Stimulated activated CD4-positive, alpha-beta T cell treated with anti-CD3 and anti-CD28 coated beads, Interleukin-2, amount 100 ng/mL, for 24 hours (primary cell): Measurements from ENCODE around the gene NDST1.
"Not testable (repeated sequence)": the region's sequence is repeated elsewhere in the genome, so short reads cannot be mapped to it uniquely, and the experiment has no call there.

ENCODE experiments used
- DNase-seq, 2 donors: peaks; one replicate each; pipeline ENCODE4 v3.0.0-alpha.2; 2020

Gene NDST1

DNA sequence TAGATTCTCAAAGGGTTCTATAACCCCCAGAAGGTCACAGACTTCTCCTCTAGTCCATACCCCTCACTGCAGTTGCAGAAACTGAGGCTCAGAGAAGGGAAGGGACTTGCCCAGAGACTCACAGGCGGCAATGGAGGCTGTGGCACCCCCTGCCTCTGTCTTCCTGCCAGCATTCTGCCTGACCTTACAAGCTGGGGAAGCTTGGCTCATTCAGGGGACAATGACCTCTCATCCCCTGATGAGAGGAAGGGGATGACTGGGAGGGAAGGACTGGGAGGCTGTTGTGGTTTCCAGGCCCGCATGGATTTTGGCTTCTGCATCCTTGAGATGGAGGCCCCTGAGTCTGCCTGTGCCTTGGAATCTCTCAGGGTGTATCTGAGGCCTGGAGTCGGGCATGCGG, 897 bp downstream of the NDST1 start:
- no peak for DNase-seq

DNA sequence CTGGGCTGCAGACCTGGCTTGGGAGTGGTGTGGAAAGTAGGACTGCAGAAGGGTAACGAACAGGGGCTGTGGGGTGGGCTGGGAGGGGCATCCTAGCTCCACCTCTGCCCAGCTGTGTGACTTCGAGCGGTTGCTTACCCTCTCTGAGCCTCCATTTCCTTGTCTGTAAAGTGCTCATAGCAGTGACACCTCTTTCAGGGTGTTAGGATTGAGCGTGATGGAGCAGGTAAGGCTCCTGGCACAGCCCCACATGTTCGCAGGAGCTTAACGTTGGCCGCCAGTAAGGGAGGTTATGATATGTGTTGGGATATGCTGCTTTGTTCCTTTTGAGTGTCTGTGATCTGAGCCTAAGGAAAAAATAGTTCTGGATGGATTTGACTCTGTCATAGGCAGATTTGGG, 2.1 kb downstream of the NDST1 start:
- no peak for DNase-seq

DNA sequence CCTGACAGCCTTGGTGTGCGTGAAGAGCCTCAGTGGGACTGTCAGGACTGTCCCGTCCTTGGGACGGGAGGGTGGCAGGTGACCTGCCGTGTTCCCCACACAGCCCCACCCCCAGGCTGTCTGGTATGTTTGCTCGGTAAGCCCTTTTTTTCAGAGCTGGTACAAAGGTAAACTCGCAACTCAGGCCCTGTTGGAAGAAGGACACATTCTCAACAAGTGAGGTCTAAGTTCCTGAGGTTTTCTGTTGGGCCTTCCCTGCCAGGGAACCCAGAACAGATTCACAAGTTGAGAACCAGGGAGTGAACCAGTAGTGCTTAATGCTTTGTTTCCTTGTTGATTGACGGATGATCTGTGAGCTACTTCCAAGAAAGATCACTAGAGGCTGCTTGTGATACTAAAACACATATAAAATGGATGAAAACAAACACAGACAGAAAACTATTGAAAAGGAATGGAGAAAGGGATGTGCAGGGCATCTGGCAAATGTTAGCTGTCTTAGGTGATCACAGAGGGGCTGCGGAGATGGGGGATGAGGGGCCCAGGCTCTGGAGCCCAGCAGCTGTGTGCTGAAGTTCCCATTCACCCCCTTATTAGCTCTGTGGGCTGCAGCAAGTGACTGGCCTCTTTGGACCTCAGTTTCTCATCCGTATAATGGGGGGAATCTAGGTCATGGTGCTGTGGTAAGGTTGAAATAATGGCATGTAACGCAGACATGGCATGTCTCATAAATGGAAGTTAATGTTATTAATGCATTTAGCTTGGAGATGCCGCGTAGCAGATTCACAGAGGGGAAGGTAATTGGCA, 2.7 kb downstream of the NDST1 start:
- no peak for DNase-seq

DNA sequence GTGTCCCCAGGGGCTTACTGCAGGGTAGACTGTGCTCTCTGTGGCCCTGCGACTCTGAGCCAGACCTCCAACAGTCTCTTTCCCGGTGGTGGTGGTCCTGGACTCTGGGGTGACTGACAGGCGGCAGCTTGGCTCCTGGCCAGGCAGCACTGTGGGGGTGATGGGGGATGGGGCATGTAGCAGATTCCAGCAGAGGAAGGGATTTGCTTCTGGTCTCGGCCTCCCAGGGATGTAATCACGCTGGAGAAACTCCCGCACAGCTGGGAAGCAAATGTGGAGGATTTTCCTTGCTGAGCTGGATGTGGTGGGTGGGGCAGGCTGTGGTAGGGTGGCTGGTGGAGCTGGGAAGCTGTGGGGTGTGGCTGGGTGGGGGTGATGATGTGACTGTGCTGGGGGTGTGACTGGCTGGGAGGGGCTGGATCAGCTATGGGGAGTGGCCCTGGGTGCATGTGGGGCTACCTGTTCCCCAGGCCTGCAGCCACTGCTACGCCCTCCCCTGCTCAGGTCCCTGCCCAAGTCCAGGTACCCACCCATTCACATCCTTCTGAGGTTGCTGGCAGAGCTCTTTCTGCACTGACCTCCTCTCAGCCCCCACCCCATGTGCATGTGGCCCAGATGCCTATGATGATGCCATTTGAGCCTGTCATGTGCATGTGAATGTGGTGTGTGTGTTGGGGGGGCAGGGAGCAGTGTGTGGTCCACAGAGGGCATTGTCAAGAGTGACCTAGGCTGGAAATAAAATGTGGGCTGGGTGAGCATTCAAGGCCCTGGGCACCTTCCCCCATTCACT, 3.8 kb downstream of the NDST1 start:
- DNase-seq = no peak

DNA sequence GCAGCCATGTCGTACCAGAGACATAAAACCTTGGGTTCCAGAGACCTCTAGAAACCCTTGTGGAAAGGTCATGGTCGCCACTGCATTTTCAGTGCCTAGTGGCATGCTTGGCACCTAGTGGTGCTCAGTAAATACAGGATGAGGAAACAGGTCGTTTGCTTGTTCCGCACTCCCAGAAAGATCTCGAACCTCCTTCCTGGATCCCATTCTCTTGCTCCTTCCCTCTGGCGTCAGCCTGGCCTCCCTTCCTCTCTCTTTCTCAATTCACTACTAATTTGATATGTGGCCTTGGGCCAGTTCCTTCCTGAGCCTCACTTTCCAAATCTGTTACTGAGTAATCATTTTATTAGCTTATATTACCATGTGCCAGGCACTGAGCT, 4.4 kb downstream of the NDST1 start:
- DNase-seq = no peak

DNA sequence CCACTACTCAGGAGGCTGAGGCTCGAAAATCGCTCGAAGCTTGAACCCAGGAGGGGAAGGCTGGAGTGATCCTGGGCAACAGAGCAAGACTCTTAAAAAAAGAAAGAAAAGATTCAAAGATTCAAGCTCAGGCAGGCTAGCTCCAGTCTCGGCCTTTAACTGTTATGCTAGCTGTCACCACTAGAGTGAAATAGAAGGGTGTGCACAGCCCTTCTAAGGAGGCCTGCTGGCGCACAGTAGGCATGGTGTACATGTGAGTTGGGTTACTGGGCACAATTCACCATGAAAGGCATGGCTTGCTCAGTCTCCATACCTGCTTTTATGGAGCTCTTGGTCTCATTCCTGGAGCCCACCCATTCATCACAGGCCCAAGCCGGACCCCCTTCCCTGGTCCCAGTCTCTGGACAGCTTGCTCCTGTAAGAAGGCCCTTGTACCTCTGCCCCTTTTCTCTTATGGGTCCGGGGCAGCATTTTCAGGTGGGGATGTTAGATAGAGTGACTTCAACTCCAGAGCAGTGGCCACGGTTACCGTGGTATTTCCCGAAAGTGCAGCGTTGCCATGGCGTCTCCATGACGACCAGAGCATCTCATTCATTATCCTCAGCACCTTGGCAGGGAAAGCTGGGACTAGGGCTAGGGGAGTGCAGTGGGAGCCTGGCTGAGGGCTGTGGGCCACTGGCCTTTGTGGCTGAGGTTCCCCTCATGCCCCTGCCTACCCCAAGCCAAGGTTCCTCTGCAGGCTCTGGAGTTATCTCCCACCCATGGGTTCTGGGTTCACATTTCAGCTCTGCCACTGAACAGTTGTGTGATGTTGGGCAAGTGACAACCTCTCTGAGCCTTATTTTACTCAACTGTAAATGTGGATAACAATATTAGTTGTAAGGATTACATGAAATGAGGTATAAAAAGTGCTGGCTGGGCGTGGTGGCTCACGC, 5.7 kb downstream of the NDST1 start:
- DNase-seq = peak in 1 of 2 donors; percentile 17

DNA sequence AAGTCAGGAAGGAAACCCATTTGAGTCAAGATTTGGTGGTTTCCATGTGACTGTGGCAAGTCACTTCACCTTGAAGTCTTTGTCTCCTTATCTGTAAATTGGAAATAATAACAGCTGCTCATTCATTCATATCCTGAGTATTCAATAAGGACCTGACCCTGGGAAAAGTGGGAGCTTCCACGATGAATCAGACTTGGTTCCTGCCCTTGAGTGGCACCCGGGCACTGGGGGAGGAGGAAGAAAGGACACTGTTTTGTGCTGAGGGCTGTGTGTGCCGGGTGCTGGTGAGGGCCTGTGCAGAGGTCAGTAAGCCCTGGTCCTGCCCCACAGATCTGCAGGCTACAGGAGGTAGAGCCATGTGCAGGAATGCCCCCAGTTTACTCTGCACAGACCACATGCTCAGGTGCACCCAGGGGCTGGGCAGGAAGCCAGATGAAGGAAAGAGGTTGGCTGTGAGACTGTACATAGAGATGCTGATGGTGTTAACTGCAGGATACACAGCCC, 6.8 kb downstream of the NDST1 start:
- no peak for DNase-seq

DNA sequence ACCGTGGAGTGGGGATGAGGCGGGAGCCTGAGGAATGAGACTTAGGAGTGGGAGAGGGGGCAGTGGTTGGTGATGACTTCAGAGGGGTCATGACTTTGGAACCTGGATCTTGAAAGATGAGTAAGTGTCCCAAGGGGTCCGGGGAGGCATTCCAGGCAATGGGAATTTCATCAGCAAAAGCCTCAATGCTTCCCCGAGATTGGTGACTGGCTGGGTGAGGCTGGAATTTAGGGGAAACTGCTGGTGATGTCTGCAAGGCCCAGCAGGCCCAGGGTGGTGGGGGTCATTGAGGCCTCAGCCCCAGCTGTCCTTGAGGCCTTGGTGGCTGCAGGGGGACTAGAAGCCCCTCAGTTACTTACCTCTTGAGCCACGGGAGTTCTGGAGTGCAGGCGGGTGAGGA, 7.5 kb downstream of the NDST1 start:
- DNase-seq = no peak

DNA sequence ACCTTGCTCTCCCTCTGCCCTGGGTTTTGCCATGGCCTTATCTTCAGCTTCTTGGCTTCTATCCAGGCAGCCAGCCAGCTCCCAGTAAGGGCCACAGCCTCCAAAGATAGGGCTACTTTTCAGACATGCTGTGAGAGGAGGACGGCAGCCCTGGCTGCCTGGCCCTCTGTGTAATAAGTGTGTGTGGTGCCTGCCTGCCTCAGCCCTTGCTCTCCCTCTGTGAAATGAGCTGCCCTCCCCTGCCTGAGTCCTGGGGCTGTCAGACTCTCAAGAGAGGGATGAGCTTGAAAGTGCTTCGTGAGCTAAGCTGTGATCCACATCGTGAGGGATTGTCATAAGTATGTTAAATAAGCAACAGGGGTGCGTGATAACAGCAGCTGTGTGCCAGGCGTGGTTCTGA, 8.1 kb downstream of the NDST1 start:
- DNase-seq = no peak

DNA sequence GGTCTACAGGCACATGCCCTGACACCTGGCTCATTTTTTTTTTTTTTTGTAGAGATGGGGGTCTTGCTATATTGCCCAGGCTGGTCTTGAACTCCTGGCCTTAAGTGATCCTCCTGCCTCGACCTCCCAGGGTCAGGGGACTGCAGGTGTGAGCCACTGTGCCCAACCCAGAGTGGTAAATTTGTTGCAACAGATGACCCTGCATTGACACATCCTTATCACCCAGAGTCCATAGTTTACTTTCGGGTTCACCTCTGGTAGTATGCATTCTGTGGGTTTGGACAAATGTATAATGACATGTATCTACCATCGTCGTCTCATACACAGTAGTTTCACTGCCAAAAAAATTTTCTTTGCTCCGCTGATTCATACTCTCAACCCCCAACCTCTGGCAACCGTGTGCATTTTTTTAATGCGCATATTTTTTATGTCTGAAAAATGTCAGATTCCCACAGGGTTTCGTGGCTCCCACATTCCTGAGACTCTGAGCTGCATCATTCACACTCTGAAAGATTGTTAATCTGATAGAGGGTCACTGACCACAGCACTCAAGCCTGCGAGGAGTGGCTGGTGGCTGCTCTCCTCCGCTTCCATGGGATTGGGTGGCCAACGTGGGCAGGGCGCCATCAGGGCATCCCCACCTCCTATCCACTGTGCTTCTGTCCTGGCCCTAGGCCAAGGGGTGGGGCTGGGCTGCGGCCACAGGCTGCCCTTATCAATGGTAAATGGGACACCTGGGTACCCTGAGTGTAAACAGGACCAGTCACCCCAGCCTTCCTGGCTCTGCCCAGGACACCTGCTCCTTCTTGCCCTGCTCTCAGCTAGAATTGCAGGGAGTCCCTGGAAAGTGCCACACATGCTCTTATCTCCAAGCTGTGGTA, 9.6 kb downstream of the NDST1 start:
- DNase-seq = no peak

DNA sequence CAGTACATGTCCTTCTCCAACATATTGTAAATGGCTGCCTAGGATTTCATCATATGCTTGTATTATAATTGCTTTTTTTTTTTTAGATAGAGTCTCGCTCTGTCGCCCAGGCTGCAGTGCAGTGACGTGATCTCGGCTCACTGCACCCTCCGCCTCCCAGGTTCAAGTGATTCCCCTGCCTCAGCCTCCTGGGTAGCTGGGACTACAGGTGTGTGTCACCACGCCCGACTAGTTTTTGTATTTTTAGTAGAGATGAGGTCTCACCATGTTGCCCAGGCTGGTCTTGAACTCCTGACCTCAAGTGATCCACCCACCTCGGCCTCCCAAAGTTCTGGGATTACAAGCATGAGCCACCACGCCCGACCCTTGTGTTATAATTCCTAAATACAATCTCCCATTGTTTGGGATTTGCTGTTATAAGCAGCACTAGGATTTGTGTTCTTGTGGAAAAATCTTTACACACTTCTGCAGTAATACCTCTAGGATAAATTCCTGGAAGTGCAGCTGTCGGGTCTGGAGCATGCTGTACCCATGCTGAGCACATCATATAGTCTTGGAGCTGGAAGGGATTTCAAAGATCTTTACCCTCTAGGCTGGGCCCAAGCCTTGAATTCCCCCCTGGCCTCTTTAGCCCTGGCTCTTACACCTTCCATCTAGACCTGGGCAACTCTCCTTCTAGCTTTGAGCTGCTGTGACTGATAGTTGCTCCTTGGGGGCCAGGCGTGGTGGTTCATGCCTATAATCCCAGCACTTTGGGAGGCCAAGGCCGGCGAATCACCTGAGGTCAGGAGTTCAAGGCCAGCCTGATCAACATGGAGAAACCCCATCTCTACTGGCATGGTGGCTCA, 11.0 kb downstream of the NDST1 start:
- not testable (repeated sequence) for DNase-seq

DNA sequence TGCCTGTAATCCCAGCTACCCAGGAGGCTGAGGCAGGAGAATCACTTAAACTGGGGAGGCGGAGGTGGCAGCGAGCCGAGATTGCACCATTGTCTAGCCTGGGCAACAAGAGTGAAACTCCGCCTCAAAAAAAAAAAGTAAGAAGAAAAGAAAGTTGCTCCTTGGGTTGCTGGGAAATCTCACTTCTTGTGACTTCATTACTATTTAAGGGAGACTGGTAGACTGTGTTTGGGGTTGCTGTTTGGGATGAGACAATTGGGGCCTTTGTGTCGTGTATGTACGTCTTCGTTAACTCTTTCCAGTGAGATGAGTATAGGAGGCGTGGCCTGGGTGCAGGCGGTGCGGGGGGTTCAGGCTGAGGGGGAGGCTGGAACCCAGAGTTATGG, 11.6 kb downstream of the NDST1 start:
- DNase-seq = no peak

DNA sequence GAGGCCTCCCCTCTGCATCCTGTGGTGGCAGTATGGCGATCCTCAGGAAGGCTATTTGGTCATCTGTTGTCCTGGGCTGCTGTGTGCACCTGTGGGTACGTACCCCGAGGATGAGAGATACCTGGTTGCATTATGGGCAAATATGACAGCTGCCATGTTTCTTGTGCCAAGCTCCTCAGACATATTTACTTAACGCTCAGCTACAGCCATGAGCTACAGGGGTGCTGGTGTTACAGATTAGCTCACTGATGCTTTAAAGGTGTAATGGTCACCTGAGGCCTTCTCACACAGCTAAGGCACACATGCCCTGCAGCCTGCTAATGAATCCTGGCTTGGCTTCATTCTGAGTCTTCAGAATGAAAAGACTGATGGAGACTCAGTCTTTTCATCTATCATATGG, 12.0 kb downstream of the NDST1 start:
- no peak for DNase-seq

DNA sequence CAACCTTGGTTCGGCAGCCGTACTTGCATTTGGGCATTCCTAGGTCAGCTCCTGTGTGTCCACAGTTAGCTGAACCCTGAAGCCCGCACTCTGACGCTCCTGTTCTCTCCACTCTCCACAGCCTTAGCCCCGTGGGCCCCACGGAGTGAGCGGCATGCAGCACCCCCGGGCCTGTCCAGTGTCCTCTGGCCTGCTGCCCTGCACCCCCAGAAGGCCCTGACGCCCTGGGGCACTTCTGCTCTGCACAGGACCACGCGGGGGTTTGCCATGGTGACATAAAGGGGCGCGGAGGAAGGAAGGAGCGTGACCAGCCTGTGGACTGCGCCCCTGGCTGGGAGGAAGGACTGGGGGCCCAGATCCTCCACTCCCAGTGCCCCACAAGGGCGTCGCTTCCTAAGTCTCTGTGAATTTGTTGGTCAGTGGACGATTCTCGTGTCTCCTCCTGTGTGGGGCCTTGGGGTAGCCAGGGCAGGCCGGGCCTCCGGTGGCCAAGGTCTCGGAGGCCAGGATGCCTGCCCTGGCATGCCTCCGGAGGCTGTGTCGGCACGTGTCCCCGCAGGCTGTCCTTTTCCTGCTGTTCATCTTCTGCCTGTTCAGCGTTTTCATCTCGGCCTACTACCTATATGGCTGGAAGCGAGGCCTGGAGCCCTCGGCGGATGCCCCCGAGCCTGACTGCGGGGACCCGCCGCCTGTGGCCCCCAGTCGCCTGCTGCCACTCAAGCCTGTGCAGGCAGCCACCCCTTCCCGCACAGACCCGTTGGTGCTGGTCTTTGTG, 13.0 kb downstream of the NDST1 start:
- no peak for DNase-seq

DNA sequence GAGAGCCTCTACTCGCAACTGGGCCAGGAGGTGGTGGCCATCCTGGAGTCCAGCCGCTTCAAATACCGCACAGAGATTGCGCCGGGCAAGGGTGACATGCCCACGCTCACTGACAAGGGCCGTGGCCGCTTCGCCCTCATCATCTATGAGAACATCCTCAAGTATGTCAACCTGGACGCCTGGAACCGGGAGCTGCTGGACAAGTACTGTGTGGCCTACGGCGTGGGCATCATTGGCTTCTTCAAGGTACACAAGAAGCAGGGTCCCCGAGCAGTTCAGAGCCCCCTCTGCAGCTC, 13.5 kb downstream of the NDST1 start:
- no peak for DNase-seq

DNA sequence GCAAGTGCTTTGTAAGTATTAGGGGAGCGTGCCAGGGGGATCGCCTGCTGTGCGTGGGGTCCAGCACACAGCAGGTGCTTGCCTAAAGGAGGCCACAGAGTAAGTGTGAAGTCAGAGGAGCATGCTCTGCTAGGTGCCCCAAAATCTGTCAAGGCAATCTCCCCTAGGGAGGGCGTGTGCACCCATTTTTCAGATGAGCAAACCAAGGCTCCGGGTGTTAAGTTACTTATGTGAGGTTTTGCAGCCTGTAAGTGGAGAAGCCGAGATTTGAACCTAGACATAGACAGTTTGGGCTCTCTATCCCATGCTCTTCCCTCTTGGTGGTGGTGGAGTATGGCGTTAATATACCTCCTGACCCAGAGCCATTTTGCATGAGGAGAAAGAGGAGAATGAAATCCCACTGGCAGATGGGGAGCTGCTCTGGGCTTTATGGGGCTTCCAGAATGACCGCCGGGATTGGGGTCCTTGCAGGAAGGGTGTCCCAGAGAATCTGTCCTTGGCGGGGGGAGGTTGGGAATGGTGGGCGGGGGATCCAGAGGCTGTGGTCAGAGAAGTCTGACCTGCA, 14.1 kb downstream of the NDST1 start:
- DNase-seq = no peak

DNA sequence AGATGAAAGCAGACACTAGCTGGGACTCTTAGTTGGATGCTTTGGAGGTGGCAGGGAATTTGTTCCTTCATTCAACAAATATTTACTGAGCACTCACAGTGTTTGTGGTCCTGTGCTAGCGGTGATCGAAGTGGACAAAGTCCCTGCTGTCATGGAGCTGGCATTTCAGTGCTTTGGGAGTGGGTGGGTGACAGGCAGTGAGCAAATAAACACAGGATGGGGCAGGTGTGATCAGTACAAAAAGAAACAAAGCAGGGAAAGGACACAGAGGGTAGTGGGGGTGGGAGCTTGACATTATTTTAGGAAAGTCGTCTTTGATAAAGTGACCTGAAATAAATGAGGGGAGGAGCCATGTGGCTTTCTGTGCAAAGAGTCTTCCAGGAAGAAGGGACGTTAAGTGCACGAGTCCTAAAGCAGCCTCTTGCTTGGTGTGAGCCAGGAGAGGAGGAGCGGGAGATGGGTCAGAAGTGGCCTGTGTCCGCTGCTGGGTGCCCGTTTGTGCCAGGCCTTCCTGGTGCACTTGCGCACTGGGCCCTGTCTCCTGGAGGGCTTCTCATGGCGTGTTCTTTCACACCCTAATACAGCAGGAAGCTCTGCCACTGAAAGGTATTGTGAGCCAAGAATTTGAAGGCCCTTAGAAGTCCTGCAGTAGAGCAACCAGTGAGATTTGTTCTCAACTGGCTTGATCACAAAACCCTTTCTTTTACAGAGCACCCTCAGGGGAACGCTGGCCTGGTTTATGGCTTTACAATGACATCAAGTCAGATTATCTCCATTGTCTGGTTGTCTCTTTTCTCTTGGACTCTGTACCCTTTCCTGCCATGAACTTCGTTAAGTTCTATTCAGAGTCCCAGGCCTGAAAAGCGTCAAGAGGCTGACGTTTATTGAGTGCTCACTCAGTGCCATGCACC, 14.8 kb downstream of the NDST1 start:
- DNase-seq = no peak

DNA sequence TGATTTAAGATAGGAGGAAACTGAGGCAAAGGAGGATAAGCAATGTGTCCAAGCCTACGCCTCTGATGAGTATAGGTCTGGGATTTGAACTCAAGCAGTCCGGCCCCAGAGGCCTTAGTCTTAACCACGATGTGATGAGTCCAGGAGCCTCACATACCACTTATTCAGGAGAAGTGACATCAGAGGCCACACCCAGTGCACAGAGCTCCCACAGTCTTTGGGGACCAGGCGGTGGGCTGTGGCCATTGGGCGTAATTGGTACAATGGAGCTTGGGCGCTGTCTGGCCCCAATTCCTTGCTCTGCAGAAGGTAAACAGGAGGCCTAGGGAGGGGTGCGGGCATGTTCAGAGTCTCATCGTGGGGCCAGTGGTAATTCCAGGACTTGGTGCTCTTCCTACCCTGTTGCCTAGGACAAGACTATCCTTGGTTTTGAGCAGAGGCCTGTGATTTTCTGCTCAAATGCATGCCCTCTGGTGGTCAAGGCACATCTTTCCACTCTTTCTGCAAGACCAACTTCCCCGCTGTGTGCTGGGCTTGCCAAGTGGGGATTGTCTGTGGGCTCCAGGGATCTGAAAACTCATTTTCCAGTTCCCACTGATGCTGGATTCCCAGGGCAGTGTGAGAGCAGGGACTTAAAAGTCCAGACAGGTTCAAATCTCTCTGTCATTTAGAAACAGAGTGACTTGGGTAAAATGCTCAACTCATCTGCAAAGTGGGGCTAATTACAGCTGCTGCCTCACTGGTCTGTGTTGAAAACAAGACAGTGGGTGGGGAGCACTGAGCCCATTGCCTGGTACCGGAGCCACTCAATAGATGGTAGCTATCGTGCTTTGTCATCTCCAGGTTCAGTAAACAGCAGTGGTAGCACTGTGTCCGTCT, 15.8 kb downstream of the NDST1 start:
- peak in 1 of 2 donors; percentile 8 for DNase-seq
